SU-DHL-6 (cell line): ENCODE measurements around the gene CHEK2.

Source experiments
- CTCF ChIP-seq: fragments of 200-600 bp; sonication (generic); IDR thresholded peaks from one replicate; pipeline ENCODE4 v1.5.1; 2017; ENCODE audit warnings: antibody characterized with exemption, mild to moderate bottlenecking, low read length, moderate library complexity; ENCODE audit not compliant: insufficient read depth, poor library complexity, severe bottlenecking
- EZH2phosphoT487 ChIP-seq: fragments of 200-600 bp; sonication (generic), shearing (Covaris generic); conservative IDR thresholded peaks from 2 replicates; pipeline ENCODE4 v1.6.1; 2018; ENCODE audit warnings: mild to moderate bottlenecking, antibody characterized with exemption, low read length, moderate library complexity, mixed read lengths

GRCh38 chr22:28773461-28773867 lies 31.8 kb upstream of the CHEK2 start:
- TF ChIP-seq CTCF, result no peak
- TF ChIP-seq EZH2phosphoT487, result no peak
